Upper lobe of left lung (tissue), 6 donors: ENCODE results near the gene XRCC5. TPM values are rescaled to one million over a fixed set of nuclear protein-coding genes. Genes with fewer than 3 reads are reported as not detected.

Experiments
- ATAC-seq, 2 donors: fragments of 200-7000 bp; cut with Tn5 transposase; one replicate each; pipeline ENCODE4 v1.9.1; 2022; ENCODE audit warnings: mild to moderate bottlenecking in 2 of 2, moderate library complexity in 2 of 2; ENCODE audit not compliant: low FRiP score in 2 of 2
- DNase-seq, 2 donors: peaks; one replicate each; pipeline ENCODE4 v3.0.0-alpha.2; 2019 to 2020
- H3K27ac ChIP-seq, 4 donors: fragments of 200-600 bp; sonication (generic); one replicate each; pipeline ENCODE4 v1.5.1; 2016 to 2019
- H3K27me3 ChIP-seq, 4 donors: fragments of 200-600 bp; sonication (generic); one replicate each; pipeline ENCODE4 v1.5.1; 2017 to 2019
- H3K36me3 ChIP-seq, 4 donors: fragments of 200-600 bp; sonication (generic); one replicate each; pipeline ENCODE4 v1.5.1; 2016 to 2019
- H3K4me1 ChIP-seq, 4 donors: fragments of 200-600 bp; sonication (generic); one replicate each; pipeline ENCODE4 v1.5.1; 2018 to 2019
- H3K4me3 ChIP-seq, 4 donors: fragments of 200-600 bp; sonication (generic); one replicate each; pipeline ENCODE4 v1.5.1; 2017 to 2019; ENCODE audit warnings: mild to moderate bottlenecking in 2 of 4, moderate library complexity in 1 of 4
- H3K9me3 ChIP-seq, 4 donors: fragments of 200-600 bp; sonication (generic); one replicate each; pipeline ENCODE4 v1.5.1; 2018 to 2019
- CTCF ChIP-seq, 6 experiments: fragments of 450-650 bp in 4 of 6; fragments of 200-600 bp in 2 of 6; sonication (generic) in 2 of 6; IDR thresholded peaks; one replicate each; pipeline ENCODE4 v1.5.1; 2016 to 2019; ENCODE audit warnings: antibody characterized with exemption in 6 of 6
- EP300 ChIP-seq, 4 donors: sonication (generic); formaldehyde crosslinking; IDR thresholded peaks; one replicate each; pipeline ENCODE4 v1.5.1; 2017; ENCODE audit warnings: antibody characterized with exemption in 4 of 4, control low read depth in 2 of 4
- POLR2A ChIP-seq, 4 donors: fragments of 450-650 bp; IDR thresholded peaks; one replicate each; pipeline ENCODE4 v1.5.1; 2016 to 2017; ENCODE audit warnings: antibody characterized with exemption in 4 of 4, mild to moderate bottlenecking in 2 of 4
- POLR2AphosphoS5 ChIP-seq, 2 donors: sonication (generic); formaldehyde crosslinking; IDR thresholded peaks; one replicate each; pipeline ENCODE4 v1.5.1; 2017; ENCODE audit warnings: antibody characterized with exemption in 2 of 2
- WGBS, 2 donors: methylation state at CpG; one replicate each; pipeline ENCODE4 v1.1.5; 2017 to 2018; 5-methylcytosine and 5-hydroxymethylcytosine counted together
- total RNA-seq, 6 donors: library from RNA; depleted of rRNA in 4 of 6; stranded (reverse); fragments of >200 nt in 4 of 6; gene quantifications; one replicate each; pipeline versions ENCODE4 v1.1.0 to v1.2.1, GENCODE V29; 2016 to 2021
- donor health status: DM: no; HTN: no; CAD: no; lungs with moderate emphysema.
- donor health status: DM: no; HTN: yes; CAD: no; lungs with severe emphysema.

The XRCC5 gene
- total RNA-seq, 6 donors from 2014 or later, result 57.3 to 163 (median 131) TPM

GRCh38 chr2:216092646-216093045, 16.5 kb upstream of the XRCC5 start:
- no peaks in the 10 kb centered on the region for H3K27me3 ChIP-seq
- no peak overlapping the region for H3K4me3 ChIP-seq
- no peaks in the 10 kb centered on the region for H3K4me1 ChIP-seq
- TF ChIP-seq CTCF (IDR thresholded peaks at IDR 0.05) (no peak), POLR2AphosphoS5 (IDR thresholded peaks at IDR 0.05) (no peak), POLR2A (IDR thresholded peaks at IDR 0.05) (no peak), EP300 (IDR thresholded peaks at IDR 0.05) (no peak)
- WGBS, 2 donors, result 77 to 96% methylated on average over 2 of the region's 2 CpGs
- no peak for ATAC-seq
- no peak overlapping the region for H3K27ac ChIP-seq
- H3K36me3 ChIP-seq, result no peaks in the 10 kb centered on the region
- DNase-seq, result no peak
- H3K9me3 ChIP-seq, result no peaks in the 10 kb centered on the region

DNA sequence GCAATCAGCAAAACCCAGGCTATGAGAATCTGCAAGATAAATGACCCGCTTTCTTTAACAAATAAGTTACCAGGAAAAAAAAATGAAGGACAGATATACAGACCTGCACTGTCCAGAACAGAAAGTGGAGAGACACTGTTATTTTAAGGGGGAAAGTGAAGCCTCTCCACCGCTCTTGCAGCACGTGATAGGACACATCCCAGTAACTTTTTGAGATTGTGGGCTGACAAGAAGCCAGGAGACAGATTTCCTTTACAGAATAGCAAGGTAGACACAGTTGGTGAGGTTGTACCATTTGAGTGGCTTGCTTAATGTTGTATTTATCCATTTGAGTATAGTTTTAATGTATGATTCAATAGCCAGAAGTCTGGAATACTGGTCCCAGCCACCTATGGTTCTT, 14.4 kb upstream of the XRCC5 start:
- H3K4me3 ChIP-seq, result no peak overlapping the region

GRCh38 chr2:216098421-216099334, 10.5 kb upstream of the XRCC5 start:
- no peaks in the 10 kb centered on the region for H3K4me1 ChIP-seq
- 91 to 92% methylated on average over 9 of the region's 9 CpGs for WGBS, 2 donors

More for the DNA sequence above, 14.4 kb upstream of the XRCC5 start:
- Histone ChIP-seq H3K36me3 (no peaks in the 10 kb centered on the region), H3K27ac (no peak overlapping the region), H3K9me3 (no peaks in the 10 kb centered on the region), H3K27me3 (no peaks in the 10 kb centered on the region), H3K4me1 (no peaks in the 10 kb centered on the region)
- TF ChIP-seq EP300 (IDR thresholded peaks at IDR 0.05), result no peak
- TF ChIP-seq POLR2A (IDR thresholded peaks at IDR 0.05), result no peak
- TF ChIP-seq CTCF (IDR thresholded peaks at IDR 0.05), result no peak
- no peak for TF ChIP-seq POLR2AphosphoS5 (IDR thresholded peaks at IDR 0.05)
- ATAC-seq, result no peak
- WGBS, 2 donors, result 93 to 97% methylated on average over 3 of the region's 3 CpGs
- no peak for DNase-seq

GRCh38 chr2:216101109-216101508, 8.0 kb upstream of the XRCC5 start:
- no peak for DNase-seq
- Histone ChIP-seq H3K4me1 (no peaks in the 10 kb centered on the region), H3K4me3 (no peak overlapping the region), H3K36me3 (no peaks in the 10 kb centered on the region), H3K9me3 (no peaks in the 10 kb centered on the region), H3K27me3 (no peaks in the 10 kb centered on the region), H3K27ac (peak overlapping the region in 1 of 4 donors; percentile 24)
- WGBS, 2 donors, result 77 to 83% methylated on average over 4 of the region's 4 CpGs
- no peak for ATAC-seq
- no peak for TF ChIP-seq POLR2A (IDR thresholded peaks at IDR 0.05)
- no peak for TF ChIP-seq EP300 (IDR thresholded peaks at IDR 0.05)
- TF ChIP-seq CTCF (IDR thresholded peaks at IDR 0.05), result no peak
- TF ChIP-seq POLR2AphosphoS5 (IDR thresholded peaks at IDR 0.05), result no peak

More at GRCh38 chr2:216098421-216099334, 10.5 kb upstream of the XRCC5 start:
- Histone ChIP-seq H3K27me3 (no peaks in the 10 kb centered on the region), H3K27ac (no peak overlapping the region), H3K4me3 (no peak overlapping the region), H3K36me3 (no peaks in the 10 kb centered on the region), H3K9me3 (no peaks in the 10 kb centered on the region)
- TF ChIP-seq CTCF (IDR thresholded peaks at IDR 0.05), result no peak
- TF ChIP-seq POLR2AphosphoS5 (IDR thresholded peaks at IDR 0.05), result no peak
- TF ChIP-seq POLR2A (IDR thresholded peaks at IDR 0.05), result no peak
- no peak for TF ChIP-seq EP300 (IDR thresholded peaks at IDR 0.05)
- no peak for DNase-seq
- peak in 1 of 2 donors; percentile 61 for ATAC-seq
